Caki2 (cell line): ENCODE data around the gene MACROD1. TPM values are rescaled to one million over a fixed set of nuclear protein-coding genes. Genes with fewer than 3 reads are reported as not detected.

Source experiments
- DNase-seq: peaks from one replicate; pipeline ENCODE4 v3.0.0-alpha.2; 2015; ENCODE audit warnings: low read depth
- in situ Hi-C: cut with HindIII; loops from 2 replicates; pipeline ENCODE4 v1.10.0; 2016; ENCODE audit warnings: low sequenced_read_pairs, low pct_unique_long_range_greater_than_20kb, mixed read lengths
- total RNA-seq: library from RNA; depleted of rRNA; stranded (reverse); fragments of >200 nt; shearing (Covaris generic); gene quantifications from 2 replicates; pipeline ENCODE4 v1.2.3, GENCODE V29; 2014; ENCODE audit warnings: low replicate concordance

The MACROD1 gene
- total RNA-seq, 1 experiment from 2014 or later: 42.9 TPM

GRCh38 chr11:64139049-64139448 is 26.9 kb downstream of the MACROD1 start:
- no peak for DNase-seq
- in situ Hi-C loops: no loop called here

- DNase-seq: no peak
- in situ Hi-C loops: no loop called here
These were observed 27.5 kb downstream of the MACROD1 start for GRCh38 chr11:64138398-64138797.

- DNase-seq: no peak
- in situ Hi-C loops: no loop called here
These were observed 29.0 kb downstream of the MACROD1 start for GRCh38 chr11:64136765-64137441.

- in situ Hi-C loops: no loop called here
- DNase-seq: no peak
These were observed 30.2 kb downstream of the MACROD1 start for GRCh38 chr11:64135711-64136110.

GRCh38 chr11:64134963-64135362 is 30.9 kb downstream of the MACROD1 start:
- no peak for DNase-seq
- in situ Hi-C loops: no loop called here

GRCh38 chr11:64132982-64133705 is 32.8 kb downstream of the MACROD1 start:
- in situ Hi-C loops: no loop called here

GRCh38 chr11:64132191-64132771 is 33.6 kb downstream of the MACROD1 start:
- in situ Hi-C loops: no loop called here
- no peak for DNase-seq

More at GRCh38 chr11:64132982-64133705, 32.8 kb downstream of the MACROD1 start:
- DNase-seq: no peak

- in situ Hi-C loops: no loop called here
- no peak for DNase-seq
These were observed 34.2 kb downstream of the MACROD1 start for GRCh38 chr11:64131683-64132190.

GRCh38 chr11:64130618-64131017 is 35.3 kb downstream of the MACROD1 start:
- DNase-seq: no peak
- in situ Hi-C loops: no loop called here

GRCh38 chr11:64129403-64129802 is 36.5 kb downstream of the MACROD1 start:
- in situ Hi-C loops: no loop called here
- DNase-seq: no peak

- in situ Hi-C loops: no loop called here
- no peak for DNase-seq
These were observed 37.5 kb downstream of the MACROD1 start for GRCh38 chr11:64128255-64129006.

GRCh38 chr11:64127267-64128072 is 38.4 kb downstream of the MACROD1 start:
- DNase-seq: no peak
- in situ Hi-C loops: no loop called here

- no peak for DNase-seq
These were observed 39.1 kb downstream of the MACROD1 start for GRCh38 chr11:64126796-64127195.

GRCh38 chr11:64126371-64126770 is 39.5 kb downstream of the MACROD1 start:
- in situ Hi-C loops: no loop called here
- DNase-seq: no peak

More at GRCh38 chr11:64126796-64127195, 39.1 kb downstream of the MACROD1 start:
- in situ Hi-C loops: no loop called here

- no peak for DNase-seq
- in situ Hi-C loops: no loop called here
These were observed 40.2 kb downstream of the MACROD1 start for GRCh38 chr11:64125676-64126075.

- in situ Hi-C loops: no loop called here
- DNase-seq: no peak
These were observed 41.8 kb downstream of the MACROD1 start for GRCh38 chr11:64124147-64124546.

- in situ Hi-C loops: no loop called here
These were observed 42.2 kb downstream of the MACROD1 start for GRCh38 chr11:64123679-64124078.

More at GRCh38 chr11:64123679-64124078, 42.2 kb downstream of the MACROD1 start:
- no peak for DNase-seq
